Ammon's horn (tissue), 1 donor: ENCODE measurements around the gene CDK17.
"Not testable (repeated sequence)": the region's sequence is repeated elsewhere in the genome, so short reads cannot be mapped to it uniquely, and the experiment has no call there.

ENCODE experiments used
- DNase-seq: peaks from one replicate; pipeline ENCODE4 v3.0.0-alpha.2; 2016; ENCODE audit warnings: low spot score

CDK17 gene

DNA sequence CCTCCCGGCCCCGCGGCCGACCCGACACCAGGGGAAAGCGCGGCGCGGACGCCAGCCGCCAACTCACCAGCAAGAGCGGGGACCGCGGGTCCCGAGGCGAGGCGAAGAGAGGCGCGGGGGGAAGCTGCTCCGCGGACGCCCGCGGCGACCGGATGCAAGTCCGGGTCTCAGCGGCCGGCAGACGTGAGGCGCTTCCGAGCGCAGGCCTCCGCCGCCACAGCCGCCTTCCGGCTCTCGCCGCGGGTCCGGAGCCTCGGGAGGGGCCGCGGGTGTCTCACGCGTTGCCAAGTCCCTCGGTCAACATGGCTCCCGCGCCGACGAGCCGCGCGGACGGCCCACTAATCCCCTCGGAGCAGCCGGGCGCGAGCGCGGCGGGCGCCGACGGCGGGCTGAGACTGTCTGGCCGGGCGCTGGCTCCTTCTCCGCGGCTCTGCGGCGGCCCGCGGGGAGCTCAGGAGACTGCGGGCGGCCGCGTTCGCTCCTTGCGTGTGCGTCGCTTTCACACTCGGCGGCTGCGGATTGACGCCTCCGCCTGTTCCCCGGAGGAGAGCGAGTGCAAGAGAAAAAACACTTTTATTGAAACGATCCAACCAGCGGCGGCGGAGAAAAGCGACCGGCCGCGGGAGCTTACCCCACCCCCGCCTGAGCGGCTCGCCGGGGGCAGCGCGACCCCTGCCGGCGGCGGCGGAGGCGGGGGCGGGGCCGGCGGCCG, at the start of gene CDK17:
Gene CDK17 (minus strand): TSS at position 521 of the 712 bp plus-strand sequence. CDS start 65,603 bp downstream, outside the sequence.
- peak; percentile 88 for DNase-seq

- DNase-seq = no peak
These were observed 48.1 kb upstream of the CDK17 start for GRCh38 chr12:96448300-96448699.

DNA sequence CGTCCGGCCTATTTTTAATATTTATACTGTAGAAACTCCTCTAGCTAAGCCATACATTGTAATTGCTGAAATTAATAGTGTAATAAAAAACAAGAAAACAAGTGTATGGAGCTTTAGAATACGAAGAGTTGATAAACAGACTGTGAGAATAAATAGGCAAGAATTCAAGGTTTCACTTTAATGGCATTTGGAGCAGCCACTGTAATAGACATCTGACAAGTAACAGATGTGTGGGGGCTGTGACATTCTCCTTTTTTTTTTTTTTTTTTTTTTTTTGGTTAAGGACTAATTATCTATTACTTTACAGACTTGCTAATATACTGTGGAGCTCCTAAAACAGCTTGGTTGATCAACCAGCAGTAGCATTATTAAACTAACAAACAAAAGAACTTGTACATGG, 47.0 kb upstream of the CDK17 start:
- DNase-seq = no peak

DNA sequence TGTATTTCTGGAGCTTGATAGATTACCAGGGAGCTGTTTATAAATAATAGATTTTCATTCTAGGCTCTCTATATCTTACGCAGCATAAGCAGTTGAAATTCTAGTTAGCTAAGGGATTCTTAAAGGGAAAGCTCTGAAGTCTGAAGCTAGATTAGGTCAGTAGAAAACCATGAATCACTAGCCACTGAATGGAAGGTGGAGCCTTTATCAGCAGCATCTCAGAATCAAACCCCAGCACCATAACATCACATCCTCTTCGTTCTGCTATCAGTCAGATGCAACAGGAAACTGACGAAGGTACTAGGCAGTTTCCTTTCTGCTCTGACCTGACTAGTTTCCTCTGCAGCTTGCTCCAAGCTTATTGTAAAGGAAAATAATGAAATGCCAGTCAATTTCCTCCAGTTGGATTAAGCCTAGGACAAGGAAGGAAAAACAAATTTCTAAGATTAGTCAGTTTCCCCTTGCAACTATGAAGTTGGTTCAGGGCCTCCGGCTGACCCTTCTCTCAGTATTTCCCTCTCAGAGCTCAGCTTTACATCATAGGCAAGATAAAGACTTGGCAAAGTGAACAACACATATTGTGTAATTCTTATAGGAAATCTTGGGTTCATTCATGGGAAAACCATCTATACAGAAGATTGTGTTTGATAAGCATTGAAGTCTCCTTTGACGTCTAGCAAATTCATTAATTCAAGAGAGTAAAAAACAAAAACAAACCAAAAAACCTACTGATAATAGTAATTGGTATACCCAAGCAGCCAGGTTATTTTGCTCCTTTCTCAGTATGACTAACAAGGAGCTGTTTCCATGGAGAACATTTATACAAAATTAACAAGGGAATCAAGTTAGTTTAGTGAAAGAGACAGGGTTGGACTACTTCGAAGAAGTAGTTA, 45.7 kb upstream of the CDK17 start:
- DNase-seq = no peak

DNA sequence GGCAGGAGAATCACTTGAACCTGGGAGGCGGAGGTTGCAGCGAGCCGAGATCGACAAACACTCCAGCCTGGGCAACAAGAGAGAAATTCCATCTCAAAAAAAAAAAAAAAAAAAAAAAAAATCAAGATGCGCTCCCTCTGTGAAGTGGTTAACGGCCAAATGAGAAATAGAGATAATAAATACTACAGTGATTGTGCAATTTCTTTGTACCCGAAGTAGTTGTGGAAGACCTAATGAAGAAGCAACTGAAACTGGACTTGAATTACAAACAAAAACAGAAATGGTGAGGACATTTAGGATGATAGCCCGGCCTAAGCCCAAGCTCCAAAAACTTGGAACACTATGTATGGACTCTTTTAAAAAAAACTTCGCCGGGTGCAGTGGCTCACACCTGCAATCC, 44.2 kb upstream of the CDK17 start:
- DNase-seq = no peak

DNA sequence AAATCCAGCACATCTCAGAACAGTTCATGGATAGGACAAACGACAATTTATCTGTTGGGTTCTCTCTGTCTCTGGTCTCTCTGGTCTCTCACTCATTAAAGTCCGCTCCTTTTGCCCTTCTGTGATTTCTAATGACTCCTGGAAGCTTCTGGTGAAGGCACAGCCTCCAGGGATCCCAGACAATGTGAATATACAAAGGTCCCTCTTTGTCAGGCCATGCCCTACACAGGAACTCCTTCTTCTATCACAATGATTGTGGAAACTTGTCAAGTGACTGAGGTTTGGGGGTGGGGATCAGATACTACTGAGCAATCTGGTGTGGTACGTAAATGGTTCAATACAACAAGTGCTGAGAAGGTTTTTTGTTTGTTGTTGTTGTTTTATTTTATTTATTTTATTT, 42.7 kb upstream of the CDK17 start:
- no peak for DNase-seq

DNA sequence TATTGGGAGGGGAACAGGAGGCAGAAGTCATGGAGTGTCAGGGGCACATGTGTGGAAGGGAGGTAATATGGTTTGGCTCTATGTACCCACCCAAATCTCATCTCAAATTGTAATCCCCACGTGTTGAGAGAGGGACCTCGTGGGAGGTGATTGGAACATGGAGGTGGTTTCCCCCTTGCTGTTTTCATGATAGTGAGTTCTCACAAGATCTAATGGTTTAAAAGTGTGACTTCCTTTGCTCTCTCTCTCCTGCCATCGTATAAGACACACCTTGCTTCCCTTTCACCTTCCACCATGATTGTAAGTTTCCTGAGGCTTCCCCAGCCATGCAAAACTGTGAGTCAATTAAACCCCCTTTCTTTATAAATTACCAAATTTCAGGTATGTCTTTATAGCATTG, 41.6 kb upstream of the CDK17 start:
- DNase-seq = no peak

DNA sequence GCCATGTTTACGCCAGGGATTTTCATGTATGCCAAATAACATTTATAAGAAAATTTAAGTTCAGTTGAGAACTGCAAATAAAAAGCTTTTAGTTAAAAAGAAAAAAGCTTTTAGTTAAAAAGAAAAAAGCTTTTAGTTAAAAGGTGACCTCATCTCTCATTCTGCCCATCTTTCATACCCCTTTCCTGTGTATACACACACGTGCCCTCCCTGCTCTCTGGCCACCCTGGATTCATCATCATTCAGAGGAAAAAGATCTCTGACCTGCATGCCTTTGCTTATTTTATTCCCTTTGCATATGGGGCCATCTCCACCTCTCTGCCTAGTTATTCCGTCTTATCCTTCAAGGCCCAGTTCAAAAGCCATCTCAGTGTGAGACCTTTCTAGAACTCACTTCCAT, 38.1 kb upstream of the CDK17 start:
- no peak for DNase-seq

DNA sequence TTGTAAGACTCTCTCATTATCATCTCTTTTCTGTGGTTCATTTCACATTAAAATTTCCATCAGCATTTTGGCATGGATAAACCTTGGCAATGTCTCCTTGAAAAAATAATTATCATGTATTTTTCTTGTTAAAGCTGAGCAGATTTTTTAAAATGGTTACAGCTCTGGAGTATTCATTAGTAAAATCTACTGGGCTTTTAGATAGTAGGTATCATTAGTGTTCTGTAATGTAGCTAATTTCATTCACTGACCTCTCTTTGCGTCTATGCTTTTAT, 36.9 kb upstream of the CDK17 start:
- no peak for DNase-seq

DNA sequence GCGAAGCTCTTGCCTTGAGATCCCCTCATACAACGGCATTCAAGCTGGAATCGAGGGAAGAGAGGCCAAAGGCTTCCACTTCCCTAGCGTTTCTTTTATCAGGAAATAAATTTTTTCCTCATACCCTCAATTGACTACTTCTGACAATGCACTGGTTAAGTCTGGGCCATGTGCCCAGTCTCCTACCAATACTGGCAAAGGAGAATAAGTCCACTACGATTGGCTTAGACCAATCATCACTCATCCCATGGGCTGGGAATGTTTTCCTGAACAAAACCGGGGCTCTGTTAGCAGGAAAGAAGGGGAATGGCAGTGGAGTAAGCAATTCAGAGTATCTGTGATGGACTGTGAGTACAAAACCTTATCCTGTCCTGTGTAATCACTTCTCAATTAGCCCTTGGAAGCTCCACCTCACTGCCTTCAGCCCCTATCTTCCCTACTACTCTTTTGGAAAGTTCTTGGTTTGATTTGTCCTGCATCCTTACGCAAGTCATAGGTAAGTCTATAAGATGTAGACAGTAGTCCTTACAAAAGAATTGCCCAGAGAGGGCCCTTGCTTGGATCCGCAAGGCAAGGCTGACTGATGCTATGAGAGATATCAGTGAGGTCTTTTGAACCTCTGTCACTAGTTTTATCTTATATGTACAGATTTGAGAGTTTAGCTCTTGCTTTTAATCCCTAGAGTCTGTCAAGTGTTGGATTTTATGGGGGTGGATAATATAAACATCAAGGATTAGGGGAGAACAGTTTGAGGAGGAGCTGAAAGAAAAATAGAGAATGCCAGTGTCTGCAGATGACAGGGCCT, 36.3 kb upstream of the CDK17 start:
- no peak for DNase-seq

- DNase-seq = no peak
These were observed 33.9 kb upstream of the CDK17 start for GRCh38 chr12:96434107-96434506.

GRCh38 chr12:96432496-96433321, 32.5 kb upstream of the CDK17 start:
- not testable (repeated sequence) for DNase-seq

DNA sequence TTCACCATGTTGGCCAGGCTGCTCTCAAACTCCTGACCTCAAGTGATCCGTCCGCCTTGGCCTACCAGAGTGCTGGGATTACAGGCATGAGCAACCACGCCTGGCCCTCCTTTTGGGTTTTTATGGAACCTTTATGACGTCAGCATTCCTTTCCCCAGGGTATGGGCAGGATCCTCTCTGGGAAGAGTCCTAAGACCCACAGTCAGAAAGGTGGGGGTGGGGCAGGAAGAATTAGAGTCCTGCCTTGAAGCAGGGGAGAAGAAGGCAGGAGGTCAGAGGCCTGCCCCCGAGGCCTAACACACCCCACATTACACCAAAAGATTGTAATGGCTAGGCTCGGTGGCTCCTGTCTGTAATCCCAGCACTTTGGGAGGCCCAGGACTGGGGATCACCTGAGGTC, 30.8 kb upstream of the CDK17 start:
- no peak for DNase-seq

GRCh38 chr12:96427269-96427729, 27.1 kb upstream of the CDK17 start:
- DNase-seq = peak; percentile 40

DNA sequence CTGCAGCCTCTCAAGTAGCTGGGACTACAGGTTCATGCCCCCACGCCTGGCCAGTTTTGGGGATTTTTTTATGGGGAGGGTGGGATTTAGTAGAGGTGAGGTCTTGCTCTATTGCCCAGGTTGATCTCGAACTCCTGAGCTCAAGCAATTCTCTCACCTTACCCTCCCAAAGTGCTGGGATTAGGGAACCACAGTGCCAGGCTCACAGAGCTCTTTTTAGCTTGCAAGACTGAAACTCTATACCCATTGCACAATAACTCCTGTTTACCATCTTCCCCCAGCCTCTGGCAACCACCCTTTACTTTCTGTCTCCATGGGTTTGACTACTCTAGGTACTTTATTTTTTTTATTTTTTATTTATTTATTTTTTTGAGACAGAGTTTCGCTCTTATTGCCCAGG, 25.7 kb upstream of the CDK17 start:
- no peak for DNase-seq

- no peak for DNase-seq
These were observed 25.1 kb upstream of the CDK17 start for GRCh38 chr12:96425321-96425720.

DNA sequence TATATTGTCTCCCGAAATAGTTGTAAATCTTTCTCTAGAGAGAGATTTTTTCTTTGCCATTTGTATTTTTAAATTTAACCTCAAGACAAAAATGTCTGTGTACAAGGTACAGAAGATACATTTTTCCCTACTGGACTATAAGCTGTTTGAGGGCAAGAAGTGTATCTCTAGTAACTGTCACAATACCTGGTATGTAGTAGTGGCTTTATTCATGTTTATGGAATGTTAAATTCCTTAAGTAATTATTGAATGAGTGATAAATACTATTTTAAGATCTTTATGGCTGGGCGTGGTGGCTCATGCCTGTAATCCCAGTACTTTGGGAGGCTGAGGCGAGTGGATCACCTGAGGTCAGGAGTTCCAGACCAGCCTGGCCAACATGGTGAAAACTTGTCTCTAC, 24.4 kb upstream of the CDK17 start:
- no peak for DNase-seq

DNA sequence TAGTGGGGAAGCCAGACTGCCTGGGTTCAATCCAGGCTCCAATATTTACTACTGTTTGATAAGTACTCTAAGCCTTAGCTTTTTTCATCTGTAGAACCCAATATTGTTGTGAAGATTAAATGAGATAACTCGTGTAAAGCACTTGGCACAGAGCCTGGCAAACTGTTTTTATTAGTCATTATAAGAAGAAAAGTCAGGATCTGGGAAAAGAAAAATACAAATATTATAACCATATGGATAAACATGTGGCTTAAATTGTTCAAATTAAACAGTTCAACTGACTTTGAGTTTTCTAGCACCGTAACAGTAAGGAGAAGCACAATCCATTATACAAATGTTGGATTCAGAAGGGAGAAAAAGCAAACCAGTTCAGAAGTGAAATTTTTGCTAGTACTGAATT, 22.0 kb upstream of the CDK17 start:
- no peak for DNase-seq

DNA sequence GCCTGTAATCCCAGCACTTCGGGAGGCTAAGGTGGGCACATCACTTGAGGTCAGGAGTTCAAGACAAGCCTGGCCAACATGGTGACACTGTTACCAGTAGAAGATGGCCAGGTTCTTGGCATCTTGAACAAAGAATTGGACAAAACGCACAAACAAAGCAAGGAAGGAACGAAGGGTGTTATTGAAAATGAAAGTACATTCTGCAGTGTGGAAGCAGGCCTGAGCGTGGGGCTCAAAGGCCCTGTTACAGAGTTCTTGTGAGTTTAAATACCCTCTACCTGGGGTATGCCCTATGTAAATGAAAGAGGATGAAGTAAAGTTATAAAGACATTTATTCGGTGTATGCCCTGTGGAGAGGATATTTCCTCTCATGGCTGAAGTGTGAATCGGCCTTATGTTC, 20.8 kb upstream of the CDK17 start:
- no peak for DNase-seq

DNA sequence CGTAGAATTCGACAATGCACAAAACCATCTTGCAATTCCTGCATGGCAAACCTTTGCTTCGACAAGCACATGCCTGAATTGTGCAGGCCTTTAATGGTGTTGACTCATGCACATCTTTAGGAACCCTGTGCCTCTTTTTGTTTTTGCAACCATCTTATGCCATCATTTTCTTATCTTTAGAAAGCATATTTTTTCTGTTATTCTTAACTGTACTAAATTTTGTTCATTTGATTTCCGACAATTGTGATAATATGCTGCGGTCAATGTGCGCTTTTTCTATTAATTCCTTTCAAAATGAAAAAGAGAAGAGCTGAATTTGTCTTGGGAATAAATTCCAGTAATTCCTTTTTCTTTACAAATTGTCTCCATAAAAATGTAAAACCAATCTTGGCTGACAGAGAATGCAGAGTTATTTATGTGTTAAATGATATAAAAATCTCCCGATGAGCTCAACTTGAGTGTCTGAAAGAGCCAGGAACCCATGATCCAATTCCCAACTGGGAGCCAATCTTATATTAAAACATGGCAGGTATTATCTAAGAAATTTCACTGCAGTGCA, 20.1 kb upstream of the CDK17 start:
- no peak for DNase-seq

DNA sequence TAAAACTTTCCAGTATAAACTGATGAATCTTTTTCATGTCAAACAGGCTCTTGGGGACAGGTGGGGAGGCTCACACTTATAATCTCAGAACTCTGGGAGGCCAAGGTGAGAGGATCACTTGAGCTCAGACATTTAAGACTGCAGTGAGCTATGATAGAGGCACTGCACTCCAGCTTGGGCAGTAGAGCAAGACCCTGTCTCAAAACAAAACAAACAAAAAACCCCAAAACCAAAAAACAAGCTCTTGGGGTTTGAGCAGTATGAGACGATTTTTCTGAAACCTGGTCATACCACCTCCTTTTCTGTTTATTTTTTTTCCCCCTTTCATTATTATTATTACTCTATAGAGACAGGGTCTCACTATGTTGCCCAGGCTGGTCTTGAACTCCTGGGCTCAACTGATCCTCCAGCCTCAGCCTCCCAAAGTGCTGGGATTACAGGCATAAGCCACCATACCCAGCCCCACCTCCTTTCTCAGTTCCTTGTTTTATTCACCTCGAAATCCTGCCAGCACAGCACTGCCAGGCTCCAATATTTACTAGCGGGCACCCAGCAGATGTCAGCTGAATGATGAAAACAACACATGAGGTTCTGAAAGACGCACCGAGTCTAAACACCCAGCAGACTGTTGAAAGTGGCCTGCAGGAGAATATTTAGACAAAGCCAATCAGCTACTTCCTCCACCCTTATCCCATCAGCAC, 19.5 kb upstream of the CDK17 start:
- DNase-seq = peak; percentile 34
